Gastroesophageal sphincter (tissue), 3 donors: Measurements from ENCODE around the gene BRD7.

Experiments used
- POLR2A ChIP-seq, 2 donors: fragments of 450-650 bp; IDR thresholded peaks; one replicate each; pipeline ENCODE4 v1.6.1; 2017; ENCODE audit warnings: antibody characterized with exemption in 2 of 2, mild to moderate bottlenecking in 2 of 2, moderate library complexity in 1 of 2
- POLR2AphosphoS5 ChIP-seq: sonication (generic); formaldehyde crosslinking; IDR thresholded peaks from one replicate; pipeline ENCODE4 v1.6.1; 2017; ENCODE audit warnings: antibody characterized with exemption
- TF ChIP-seq, protein P1 (sequence below), 4 experiments: fragments of 200-600 bp in 2 of 4; fragments of 450-650 bp in 2 of 4; sonication (generic) in 1 of 4; IDR thresholded peaks; one replicate each; pipeline ENCODE4 v1.5.1; 2017 to 2019; ENCODE audit warnings: antibody characterized with exemption in 4 of 4, mild to moderate bottlenecking in 2 of 4, moderate library complexity in 2 of 4

DNA sequence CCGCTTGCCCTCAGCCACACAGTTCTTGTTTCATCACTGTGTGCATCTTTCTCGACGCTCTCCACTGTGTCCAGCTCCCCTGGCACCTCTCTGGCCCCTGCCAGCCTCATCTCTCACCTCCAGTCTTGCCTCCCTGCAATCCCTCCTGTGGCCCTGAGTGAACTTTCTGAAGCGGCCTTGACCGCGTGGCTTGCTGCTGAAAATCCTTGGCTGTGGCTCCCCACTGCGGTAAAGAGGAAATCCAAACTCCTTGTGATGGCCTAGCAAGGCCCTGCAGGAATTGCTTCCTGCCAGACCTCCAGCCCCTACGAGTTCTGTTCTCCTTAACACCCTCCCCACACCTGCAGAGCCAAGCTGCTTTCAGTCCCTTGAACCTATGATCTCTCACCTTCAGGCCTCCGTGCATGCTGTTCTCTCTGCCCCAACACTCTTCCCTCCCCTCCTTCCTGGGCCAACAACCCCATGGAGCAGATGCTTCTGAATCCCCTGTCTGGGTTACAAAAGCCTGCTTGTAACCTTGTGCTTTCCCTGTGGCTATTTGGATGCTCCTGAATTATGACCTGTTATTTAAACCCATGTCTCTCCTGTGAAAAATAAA, 33.6 kb upstream of the BRD7 start:
- TF ChIP-seq, protein P1, sequence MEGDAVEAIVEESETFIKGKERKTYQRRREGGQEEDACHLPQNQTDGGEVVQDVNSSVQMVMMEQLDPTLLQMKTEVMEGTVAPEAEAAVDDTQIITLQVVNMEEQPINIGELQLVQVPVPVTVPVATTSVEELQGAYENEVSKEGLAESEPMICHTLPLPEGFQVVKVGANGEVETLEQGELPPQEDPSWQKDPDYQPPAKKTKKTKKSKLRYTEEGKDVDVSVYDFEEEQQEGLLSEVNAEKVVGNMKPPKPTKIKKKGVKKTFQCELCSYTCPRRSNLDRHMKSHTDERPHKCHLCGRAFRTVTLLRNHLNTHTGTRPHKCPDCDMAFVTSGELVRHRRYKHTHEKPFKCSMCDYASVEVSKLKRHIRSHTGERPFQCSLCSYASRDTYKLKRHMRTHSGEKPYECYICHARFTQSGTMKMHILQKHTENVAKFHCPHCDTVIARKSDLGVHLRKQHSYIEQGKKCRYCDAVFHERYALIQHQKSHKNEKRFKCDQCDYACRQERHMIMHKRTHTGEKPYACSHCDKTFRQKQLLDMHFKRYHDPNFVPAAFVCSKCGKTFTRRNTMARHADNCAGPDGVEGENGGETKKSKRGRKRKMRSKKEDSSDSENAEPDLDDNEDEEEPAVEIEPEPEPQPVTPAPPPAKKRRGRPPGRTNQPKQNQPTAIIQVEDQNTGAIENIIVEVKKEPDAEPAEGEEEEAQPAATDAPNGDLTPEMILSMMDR (IDR thresholded peaks at IDR 0.05) = no peak
- TF ChIP-seq POLR2A (IDR thresholded peaks at IDR 0.05) (no peak), POLR2AphosphoS5 (no peak)
